DND-41 (cell line): ENCODE measurements around the gene CLECL1.
"Not testable (repeated sequence)": the region's sequence is repeated elsewhere in the genome, so short reads cannot be mapped to it uniquely, and the experiment has no call there.

ENCODE experiments used
- ATAC-seq: fragments of 200-7000 bp; cut with Tn5 transposase; 3 replicates; pipeline ENCODE4 v1.9.1; 2021; ENCODE audit warnings: low read depth; ENCODE audit not compliant: insufficient read depth
- DNase-seq: peaks from one replicate; pipeline ENCODE4 v3.0.0-alpha.2; 2020
- H2AFZ ChIP-seq: 2 replicates; pipeline ENCODE4 v1.6.0; 2012; ENCODE audit warnings: low read depth, low read length
- H3K27ac ChIP-seq: 2 replicates; pipeline ENCODE4 v1.5.1; 2012; ENCODE audit warnings: low read length, inconsistent platforms
- H3K27me3 ChIP-seq: fragments of 200-600 bp; sonication (generic); 2 replicates; pipeline ENCODE4 v1.6.0; 2012; ENCODE audit warnings: low read length, mild to moderate bottlenecking, inconsistent platforms; ENCODE audit not compliant: insufficient read depth, poor library complexity
- H3K36me3 ChIP-seq: 2 replicates; pipeline ENCODE4 v1.5.1; 2012; ENCODE audit warnings: low read length, inconsistent platforms; ENCODE audit not compliant: insufficient read depth
- H3K4me1 ChIP-seq: 2 replicates; pipeline ENCODE4 v1.5.1; 2012; ENCODE audit warnings: mild to moderate bottlenecking, low read length; ENCODE audit not compliant: insufficient read depth
- H3K4me2 ChIP-seq: 2 replicates; pipeline ENCODE4 v1.6.0; 2012; ENCODE audit warnings: mild to moderate bottlenecking, moderate library complexity, low read length, inconsistent platforms; ENCODE audit not compliant: insufficient read depth
- H3K4me3 ChIP-seq, 2 experiments: fragments of 200-600 bp in 1 of 2; shearing (Covaris generic) in 1 of 2; 2 replicates each; pipeline ENCODE4 v1.5.1; 2012 to 2016; ENCODE audit warnings: inconsistent platforms in 2 of 2, low read length in 2 of 2, mild to moderate bottlenecking in 2 of 2, low read depth in 1 of 2, moderate library complexity in 1 of 2
- H3K79me2 ChIP-seq: 2 replicates; pipeline ENCODE4 v1.6.0; 2012; ENCODE audit warnings: low read length, inconsistent platforms; ENCODE audit not compliant: insufficient read depth
- H3K9ac ChIP-seq: 2 replicates; pipeline ENCODE4 v1.6.0; 2012; ENCODE audit warnings: low read depth, mild to moderate bottlenecking, inconsistent platforms, low read length, moderate library complexity
- H3K9me3 ChIP-seq: 2 replicates; pipeline ENCODE4 v1.5.1; 2012; ENCODE audit warnings: low read length, moderate library complexity, mild to moderate bottlenecking, inconsistent platforms; ENCODE audit not compliant: insufficient read depth, severe bottlenecking
- H4K20me1 ChIP-seq: 2 replicates; pipeline ENCODE4 v1.6.0; 2012; ENCODE audit warnings: low read length; ENCODE audit not compliant: insufficient read depth
- CTCF ChIP-seq: IDR thresholded peaks from 2 replicates; pipeline ENCODE4 v1.5.1; 2012; ENCODE audit warnings: borderline replicate concordance, low read length, moderate library complexity, mild to moderate bottlenecking; ENCODE audit not compliant: poor library complexity, severe bottlenecking; ENCODE audit errors: extremely low read depth
- EZH2 ChIP-seq: IDR thresholded peaks from 3 replicates; pipeline ENCODE4 v1.6.1; 2012; ENCODE audit warnings: borderline replicate concordance, low read depth, mild to moderate bottlenecking, moderate library complexity, low read length, inconsistent platforms; ENCODE audit not compliant: severe bottlenecking

Gene CLECL1

GRCh38 chr12:9707864-9708808, 24.8 kb downstream of the CLECL1 start:
- peak; percentile 92 for ATAC-seq
- DNase-seq = peak; percentile 76
- Histone ChIP-seq H3K4me3 (no peak overlapping the region), H3K27ac (peak overlapping the region; percentile 69), H3K36me3 (no peaks in the 10 kb centered on the region), H2AFZ (peak overlapping the region; percentile 72), H3K79me2 (no peaks in the 10 kb centered on the region), H3K4me2 (peak overlapping the region; percentile 10; the same call in 1 of the 2 replicates), H3K9me3 (no peaks in the 10 kb centered on the region), H3K9ac (no peak overlapping the region), H3K27me3 (no peaks in the 10 kb centered on the region), H4K20me1 (no peaks in the 10 kb centered on the region), H3K4me1 (peaks cover 20% of the 10 kb centered on the region)
- peak; percentile 92 for TF ChIP-seq CTCF
- no peak for TF ChIP-seq EZH2

- Histone ChIP-seq H3K4me3 (no peak overlapping the region), H4K20me1 (no peaks in the 10 kb centered on the region), H3K9ac (no peak overlapping the region), H3K27ac (no peak overlapping the region), H3K4me1 (peaks cover 28% of the 10 kb centered on the region), H2AFZ (0 out of 2 replicates have a peak overlapping the region, but pooled peaks have one; percentile 72), H3K79me2 (no peaks in the 10 kb centered on the region), H3K4me2 (no peak overlapping the region), H3K36me3 (no peaks in the 10 kb centered on the region), H3K9me3 (no peaks in the 10 kb centered on the region), H3K27me3 (no peaks in the 10 kb centered on the region)
- no peak for ATAC-seq
- TF ChIP-seq CTCF (no peak), EZH2 (no peak)
- DNase-seq = peak; percentile 20
Observed at GRCh38 chr12:9707356-9707755, 25.5 kb downstream of the CLECL1 start.

- no peak for DNase-seq
- Histone ChIP-seq H3K4me2 (no peak overlapping the region), H3K9me3 (no peaks in the 10 kb centered on the region), H2AFZ (0 out of 2 replicates have a peak overlapping the region, but pooled peaks have one; percentile 38), H3K9ac (no peak overlapping the region), H4K20me1 (no peaks in the 10 kb centered on the region), H3K79me2 (no peaks in the 10 kb centered on the region), H3K36me3 (no peaks in the 10 kb centered on the region), H3K27ac (no peak overlapping the region), H3K4me1 (peaks cover 39% of the 10 kb centered on the region), H3K27me3 (no peaks in the 10 kb centered on the region), H3K4me3 (no peak overlapping the region)
- TF ChIP-seq CTCF (no peak), EZH2 (no peak)
- ATAC-seq = no peak
Observed at GRCh38 chr12:9706086-9706685, 26.7 kb downstream of the CLECL1 start.

GRCh38 chr12:9704561-9704960, 28.3 kb downstream of the CLECL1 start:
- not testable (repeated sequence) for H3K27me3 ChIP-seq, H3K9me3 ChIP-seq, H3K4me3 ChIP-seq, H3K79me2 ChIP-seq, DNase-seq, H2AFZ ChIP-seq, H3K27ac ChIP-seq, H3K9ac ChIP-seq, ATAC-seq, H3K36me3 ChIP-seq, H3K4me2 ChIP-seq, H4K20me1 ChIP-seq
- peaks cover 45% of the 10 kb centered on the region for H3K4me1 ChIP-seq
